Mesenteric fat pad (tissue), 1 donor: ENCODE results near the gene GNB5. TPM values are rescaled to one million over a fixed set of nuclear protein-coding genes. Genes with fewer than 3 reads are reported as not detected.
"Not testable (repeated sequence)": the region's sequence is repeated elsewhere in the genome, so short reads cannot be mapped to it uniquely, and the experiment has no call there.

Experiments used
- DNase-seq: peaks from one replicate; pipeline ENCODE4 v3.0.0-alpha.2; 2020; ENCODE audit warnings: low spot score
- total RNA-seq: library from RNA; stranded (reverse); fragmentation: NEBNext Ultra II Directional; extraction: Animal tissue kit (Norgen Biotek cat#: 25700); gene quantifications from one replicate; pipeline ENCODE4 v1.2.1, GENCODE V29; 2021
- donor health status: DM: yes; HTN: yes; CAD: no.

Gene GNB5
- total RNA-seq, 1 donor from 2014 or later, result 8.9 TPM

DNA sequence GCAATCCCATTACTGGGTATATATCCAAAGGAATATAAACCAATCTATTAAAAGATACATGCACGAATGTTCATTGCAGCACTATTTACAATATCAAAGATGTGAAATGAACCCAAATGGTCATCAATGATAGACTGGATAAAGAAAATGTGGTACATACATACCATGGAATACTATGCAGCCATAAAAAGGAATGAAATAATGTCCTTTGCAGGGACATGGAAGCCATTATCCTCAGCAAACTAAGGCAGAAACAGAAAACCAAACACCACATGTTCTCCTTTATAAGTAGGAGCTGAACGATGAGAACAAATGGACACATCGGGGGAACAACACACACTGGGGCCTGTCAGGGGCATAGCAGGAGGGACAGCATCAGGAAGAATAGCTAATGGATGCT, 21.0 kb downstream of the GNB5 start:
- DNase-seq, result not testable (repeated sequence)

DNA sequence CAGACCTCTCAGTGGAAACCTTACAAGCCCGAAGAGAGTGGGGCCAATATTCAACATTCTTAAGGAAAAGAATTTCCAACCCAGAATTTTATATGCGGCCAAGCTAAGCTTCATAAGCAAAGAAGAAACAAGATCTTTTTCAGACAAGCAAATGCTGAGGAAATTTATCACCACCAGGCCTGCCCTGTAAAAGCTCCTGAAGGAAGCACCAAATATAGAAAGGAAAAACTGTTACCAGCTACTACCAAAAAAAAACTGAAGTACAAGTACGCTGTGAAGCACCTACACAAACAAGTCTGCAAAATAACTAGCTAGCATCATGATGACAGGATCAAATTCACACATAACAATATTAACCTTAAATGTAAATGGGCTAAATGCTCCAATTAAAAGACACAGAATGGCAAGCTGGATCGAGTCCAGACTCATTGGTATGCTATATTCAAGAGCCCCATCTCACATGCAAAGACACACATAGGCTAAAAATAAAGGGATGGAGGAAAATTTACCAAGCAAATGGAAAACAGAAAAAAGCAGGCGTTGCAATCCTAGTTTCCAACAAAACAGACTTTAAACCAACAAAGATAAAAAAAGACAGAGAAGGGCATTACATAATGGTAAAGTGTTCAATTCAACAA, 25.6 kb downstream of the GNB5 start:
- DNase-seq, result not testable (repeated sequence)

DNA sequence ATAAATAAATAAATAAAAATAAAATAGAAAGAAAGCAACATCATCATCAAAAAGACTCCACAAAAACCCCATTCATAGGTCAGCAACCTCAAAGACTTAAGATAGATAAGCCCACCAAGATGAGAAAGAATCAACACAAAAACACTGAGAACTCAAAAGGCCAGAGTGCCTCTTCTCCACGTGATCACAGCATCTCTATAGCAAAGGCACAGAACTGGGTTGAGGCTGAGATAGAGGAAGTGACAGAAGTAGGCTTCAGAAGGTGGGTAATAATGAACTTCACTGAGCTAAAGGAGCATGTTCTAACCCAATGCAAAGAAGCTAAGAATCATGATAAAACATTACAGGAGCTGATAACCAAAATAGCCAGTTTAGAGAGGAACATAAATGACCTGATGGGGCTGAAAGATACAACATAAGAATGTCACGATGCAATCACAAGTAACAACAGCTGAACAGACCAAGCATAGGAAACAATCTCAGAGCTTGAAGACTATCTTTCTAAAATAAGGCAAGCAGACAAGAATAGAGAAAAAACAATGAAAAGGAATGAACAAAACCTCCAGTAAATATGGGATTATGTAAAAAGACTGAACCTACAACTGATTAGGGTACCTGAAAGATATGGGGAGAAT, 26.4 kb downstream of the GNB5 start:
- DNase-seq, result no peak

DNA sequence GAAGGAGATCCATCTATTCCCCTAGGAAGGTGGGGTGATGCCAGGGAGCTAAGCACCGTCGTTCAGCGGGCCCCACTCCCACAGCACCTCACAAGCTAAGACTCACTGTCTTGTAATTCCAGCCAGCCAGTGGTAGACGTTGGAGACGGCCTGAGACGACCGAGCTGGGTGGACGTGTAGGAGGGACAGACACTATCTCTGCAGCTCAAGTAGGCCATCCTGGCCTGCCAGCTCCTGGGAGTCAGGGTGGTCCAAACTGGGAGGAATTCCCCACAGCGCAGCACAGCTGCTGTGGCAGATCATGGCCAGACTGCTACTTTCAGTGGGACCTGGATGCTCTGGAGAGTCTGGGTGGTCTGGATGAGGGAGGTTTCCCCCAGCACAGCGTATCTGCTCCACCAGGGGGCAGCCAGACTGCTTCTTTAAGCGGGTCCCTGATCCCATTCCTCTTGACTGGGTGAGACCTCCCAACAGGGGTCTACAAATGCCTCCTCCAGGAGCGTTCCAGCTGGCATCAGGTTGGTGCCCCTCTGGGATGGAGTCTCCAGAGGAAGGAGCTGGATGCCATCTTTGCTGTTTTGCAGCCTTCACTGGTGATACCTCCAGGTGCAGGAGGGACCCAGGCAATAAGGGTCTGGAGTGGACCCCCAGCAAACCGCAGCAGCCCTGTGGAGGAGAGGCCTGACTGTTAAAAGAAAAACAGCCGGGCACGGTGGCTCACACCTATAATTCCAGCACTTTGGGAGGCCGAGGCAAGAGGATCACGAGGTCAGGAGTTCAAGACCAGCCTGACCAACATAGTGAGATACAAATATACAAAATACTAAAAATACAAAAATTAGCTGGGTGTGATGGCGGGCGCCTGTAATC, 27.6 kb downstream of the GNB5 start:
- no peak for DNase-seq

DNA sequence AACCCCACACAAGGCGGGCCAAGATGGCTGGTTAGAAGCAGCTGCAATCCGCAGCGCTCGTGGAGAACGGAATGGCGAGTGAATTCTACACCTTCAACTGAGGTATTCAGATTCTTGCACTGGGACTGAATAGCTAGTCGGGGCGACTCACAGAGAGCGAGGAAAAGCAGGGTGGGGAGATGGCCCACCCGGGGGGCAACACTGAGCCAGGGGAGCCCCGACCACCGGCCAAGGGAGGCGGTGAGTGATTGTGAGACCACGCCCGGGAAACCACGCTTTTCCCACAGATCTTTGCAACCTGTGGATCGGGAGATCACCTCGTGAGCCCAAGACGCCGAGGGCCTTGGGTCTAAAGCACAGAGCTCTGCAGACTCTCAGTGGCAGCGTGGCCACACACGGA, 28.3 kb downstream of the GNB5 start:
- no peak for DNase-seq

DNA sequence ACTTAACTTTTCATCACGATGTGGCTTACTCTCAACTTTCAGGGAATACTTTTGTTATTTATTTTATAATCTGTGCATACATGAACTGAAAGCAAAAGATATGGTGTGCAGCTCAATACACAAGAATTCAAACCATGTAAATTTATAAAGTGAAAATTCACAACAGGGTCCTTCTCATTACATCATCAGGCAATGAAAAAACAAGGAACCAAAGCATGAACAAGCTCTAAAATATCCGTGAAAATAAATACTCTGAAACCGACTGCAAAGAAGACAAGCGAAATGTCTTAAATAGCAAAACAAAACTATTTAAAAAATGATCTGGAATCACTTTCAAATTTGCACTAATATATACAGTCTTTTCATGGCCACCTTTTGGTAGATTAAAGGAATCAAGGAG, 28.9 kb downstream of the GNB5 start:
- no peak for DNase-seq

DNA sequence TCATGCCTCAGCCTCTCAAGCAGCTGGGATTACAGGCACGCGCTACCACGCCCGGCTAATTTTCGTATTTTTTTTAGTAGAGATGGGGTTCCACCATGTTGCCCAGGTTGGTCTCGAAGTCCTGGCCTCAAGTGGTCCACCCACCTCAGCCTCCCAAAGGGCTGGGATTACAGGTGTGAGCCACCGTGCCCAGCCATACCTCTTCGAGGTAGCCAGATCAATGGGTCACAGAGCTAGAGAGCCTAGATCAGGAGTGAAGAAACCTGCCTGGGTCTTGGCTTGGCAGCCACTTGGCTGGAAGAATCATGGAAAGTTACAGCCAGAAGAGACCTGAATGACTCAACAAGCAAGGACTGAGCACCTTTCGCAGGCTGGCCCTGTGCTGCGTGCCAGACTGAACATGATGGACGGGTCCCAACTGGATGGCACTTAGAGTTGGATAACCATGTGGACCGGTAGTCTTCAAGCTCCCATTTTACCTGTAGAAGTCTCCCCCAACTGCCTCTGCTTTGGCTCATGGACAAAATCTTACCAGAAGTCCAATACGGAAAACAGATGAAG, 29.7 kb downstream of the GNB5 start:
- DNase-seq, result no peak

DNA sequence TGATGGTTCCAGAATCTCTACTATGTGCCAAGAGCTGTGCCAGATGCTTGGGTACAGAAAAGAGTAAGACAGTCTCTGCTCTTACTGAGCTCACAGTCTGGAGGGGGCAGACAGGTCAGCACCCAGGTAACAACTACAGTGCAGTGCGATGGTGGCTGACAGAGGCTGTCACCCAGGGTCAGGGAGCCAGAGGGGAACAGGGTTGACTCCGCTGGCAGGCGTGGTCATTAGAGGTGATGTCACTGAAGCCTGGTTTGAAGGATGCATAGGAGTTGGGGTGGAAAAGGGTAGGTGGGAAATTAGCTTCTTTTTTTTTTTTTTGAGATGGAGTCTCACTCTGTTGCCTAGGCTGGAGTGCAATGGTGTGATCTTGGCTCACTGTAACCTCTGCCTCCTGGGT, 31.5 kb downstream of the GNB5 start:
- no peak for DNase-seq

DNA sequence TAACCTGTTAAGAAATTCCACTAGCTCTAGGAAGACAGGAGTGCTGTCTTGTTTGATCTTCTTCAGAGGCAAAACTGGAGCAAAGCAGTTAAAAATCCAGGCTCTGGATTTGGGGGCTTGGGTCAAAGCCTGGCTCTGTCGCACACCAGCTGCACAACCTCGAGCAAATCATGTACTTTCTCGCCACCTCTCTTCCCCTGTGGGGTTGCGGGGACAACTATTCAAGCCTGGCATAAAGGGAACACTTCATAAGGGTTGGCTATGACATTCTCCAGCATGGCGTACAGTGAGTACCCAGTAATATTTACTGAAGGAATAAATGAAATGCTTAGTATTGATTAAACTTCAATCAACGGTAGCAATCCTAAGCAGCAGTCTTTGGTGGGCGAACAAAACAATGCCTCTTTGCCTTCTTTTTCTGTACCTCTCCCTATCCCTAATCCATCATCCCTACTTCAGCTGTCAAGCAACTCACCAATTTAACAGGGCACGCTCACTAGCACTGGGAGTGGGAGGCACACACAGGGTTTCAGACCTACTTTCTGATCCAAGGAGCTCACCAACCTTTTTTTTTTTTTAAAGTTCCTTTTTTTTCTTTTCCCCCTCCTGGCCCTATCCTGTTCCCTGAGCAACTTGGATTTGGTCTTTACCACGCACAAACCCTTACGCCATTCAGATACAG, 33.0 kb downstream of the GNB5 start:
- DNase-seq, result no peak

DNA sequence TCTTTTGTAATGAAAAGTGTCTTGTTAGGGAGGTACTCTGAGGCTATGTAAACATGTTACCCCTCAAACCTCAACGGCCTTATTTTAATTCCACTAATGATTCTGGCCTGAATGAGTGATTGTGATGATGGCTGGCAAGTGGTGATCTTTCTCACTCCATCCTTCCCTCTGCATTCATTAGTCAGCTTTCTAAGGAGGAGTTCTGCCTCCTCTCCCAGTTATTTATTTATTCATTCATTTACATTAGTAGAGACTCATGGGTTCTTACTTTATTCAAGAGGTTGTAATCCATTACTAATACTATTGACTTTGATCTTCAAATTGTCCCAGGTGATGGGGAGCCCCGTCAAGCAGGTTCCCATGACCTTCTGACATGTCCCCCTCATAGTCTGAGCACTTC, 35.3 kb downstream of the GNB5 start:
- DNase-seq, result no peak

DNA sequence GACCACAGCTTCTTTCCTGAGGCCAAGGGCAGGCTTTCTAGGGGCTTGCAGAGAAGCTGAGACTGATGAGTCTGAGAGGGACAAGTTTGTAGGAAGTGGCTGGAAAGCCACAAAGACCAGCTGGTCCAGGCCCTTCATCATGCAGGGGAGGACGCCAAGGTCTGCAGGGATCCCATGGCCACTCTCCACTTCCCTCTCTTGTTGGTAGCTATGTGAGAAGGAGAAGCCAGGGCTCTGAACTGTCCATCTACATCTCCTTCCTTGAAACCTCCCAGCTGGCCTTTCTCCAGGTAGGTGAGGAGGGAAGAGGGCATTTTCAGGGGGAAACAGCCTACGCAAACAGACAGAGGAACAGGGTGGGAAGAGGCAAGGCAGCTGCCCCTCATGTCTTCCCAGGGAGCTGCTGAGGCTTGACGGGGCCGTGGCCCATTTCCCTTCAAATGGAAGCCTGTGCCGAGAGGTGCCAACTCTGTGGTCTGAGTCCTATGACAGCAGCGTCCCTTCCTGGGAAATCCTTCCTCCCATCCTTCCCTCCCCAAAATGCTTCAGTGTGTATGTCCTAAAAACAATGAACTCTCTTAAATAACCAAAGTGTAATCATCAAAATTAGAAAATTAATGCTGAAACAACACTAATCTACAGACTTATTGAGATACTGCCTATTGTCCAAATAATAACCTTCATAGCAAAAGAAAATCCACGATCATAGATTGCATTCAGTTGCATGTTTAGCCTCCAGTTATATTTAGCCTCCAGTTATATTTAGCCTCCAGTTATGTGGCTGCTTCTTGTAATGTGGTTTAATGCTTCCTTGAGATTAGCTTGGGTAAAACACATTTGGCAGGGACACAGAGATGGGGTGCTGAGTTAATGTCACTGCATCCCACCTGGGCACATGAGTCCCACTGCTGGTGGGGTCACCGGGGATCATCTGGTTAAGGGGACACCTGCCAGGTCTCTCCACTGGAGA, 36.0 kb downstream of the GNB5 start:
- no peak for DNase-seq

DNA sequence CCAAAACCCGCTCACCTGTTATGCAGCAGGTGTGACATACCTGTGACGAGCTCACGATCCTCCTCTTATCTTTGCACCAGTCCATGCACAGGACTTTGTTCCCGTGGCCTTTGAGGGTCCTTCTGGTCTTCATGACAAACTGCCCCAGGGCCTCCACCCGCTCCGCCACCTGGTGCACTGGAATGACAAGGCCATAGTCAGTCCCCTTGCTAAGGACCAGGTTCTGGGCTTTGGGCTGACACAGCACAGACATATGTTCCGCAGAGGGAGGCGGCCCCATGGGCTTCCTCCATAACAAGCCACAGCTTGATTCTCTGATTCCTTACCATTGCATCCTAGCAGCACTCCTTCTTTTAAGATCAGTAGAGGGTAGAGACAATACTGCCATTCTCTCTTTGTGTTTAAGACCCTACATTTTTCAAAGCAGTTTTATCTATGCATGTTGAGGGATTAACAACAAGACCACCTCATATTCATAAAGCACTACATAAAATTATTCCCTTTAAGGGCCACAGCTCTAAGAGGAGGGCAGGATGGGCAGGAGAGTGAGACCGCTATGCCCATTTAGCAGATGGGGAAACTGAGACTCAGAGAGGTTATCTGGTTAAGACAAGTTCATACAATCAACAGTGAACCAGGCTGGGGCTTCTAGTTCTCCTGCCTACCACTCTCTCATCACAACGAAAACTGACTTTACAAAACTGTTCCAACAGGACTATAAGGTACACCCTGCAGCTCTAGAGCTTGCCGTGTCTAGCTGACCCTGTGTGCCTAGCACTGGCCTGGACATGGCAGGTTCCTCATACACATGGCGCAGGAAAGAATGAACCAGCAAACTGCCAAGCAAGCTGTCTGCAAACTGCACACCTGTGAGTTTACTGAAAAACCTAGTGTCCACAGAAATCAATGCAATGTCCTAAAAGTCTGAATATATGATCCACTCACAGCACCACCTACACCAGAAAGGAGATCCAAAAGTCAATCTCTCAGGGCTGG, 37.0 kb downstream of the GNB5 start:
- no peak for DNase-seq

DNA sequence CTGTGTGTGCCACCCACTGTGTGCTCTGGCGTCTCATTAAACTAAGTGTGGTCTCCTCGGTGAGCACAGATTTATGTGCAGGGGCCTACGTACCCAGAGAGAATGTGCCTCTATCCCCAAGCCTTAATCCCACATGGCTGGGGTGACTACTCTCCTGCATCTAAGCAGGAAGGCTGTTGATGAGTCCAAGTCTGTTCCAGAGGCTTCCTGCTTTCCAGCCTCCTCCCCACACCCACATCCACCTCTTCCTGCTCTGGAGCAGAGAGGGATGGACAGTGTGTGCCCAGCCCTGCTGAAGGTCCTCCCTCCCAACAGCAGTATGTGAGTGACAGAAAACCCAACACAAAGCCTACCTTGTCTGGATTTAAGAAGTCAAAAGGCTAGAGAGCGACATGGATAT, 39.8 kb downstream of the GNB5 start:
- no peak for DNase-seq

DNA sequence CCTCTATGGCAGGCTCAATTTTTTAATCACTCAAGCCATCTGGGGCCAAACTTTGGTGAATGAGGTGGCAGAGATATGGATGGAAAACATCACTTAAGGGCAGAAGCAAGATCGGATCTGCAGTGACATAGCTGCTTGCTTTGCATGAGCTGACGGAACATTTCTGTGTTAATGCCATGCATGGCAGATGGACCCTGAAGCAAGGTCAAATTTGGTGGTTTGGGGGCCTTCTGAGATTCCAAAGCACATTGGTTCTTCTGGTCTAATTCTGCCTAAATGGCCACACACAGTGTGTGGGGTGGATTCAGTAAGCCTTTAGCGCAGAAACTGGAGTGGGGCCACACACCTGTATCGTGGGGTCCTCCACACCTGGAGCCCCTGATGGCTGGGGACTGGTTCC, 40.3 kb downstream of the GNB5 start:
- DNase-seq, result no peak

DNA sequence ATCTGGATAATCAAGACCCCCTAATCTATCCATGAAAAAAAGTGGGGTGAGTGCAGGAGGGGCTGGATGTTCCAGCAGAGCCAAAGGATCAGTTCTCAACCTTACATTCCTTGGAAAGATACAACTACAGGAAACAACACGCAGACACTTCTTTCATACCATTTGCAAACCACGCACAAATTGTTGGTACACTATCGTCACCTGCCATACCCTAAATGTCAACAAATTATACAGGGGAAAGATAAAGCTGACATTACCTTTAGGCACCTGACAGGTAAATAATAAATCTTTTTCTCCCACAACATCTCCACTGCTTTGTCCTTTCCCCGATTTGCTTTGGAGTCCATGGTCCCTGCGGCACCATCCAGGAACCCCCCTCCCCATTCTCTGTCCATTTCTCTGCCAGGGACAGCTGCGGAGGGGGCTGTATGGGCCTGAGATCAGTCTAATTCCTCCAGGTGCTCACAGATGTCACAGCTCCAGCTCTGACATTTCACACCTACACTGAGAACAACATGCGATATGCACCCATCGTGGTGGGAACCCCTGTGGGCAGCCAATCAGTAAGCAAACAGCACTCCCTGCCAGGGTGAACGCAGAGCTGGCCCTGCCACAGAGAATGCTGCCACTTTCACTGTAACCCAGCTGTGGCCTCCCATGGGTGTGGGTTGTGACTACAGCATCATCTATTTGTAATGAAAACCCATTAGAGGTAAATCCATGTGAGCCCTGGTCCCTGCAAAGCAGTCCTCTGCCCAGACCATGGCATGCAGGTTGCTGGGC, 41.0 kb downstream of the GNB5 start:
- DNase-seq, result no peak

DNA sequence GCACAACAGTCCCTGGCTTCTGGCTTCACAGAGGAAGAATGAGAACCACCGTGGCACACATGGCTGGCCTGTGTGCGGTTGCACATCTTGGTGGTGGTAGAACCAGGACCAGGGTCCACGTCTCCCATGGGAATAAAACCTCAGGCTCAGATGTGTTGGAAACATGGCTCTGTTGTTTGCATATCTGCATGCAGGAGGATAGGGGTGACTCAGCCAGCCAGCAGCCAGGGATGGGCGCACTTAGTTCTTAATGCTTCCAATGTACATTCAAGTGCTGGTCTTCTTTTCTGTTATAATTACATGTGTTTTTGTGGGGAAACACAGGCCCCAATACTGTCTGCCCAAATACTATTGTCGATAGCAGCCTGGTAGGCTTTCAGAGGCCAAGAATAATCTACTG, 42.8 kb downstream of the GNB5 start:
- no peak for DNase-seq

DNA sequence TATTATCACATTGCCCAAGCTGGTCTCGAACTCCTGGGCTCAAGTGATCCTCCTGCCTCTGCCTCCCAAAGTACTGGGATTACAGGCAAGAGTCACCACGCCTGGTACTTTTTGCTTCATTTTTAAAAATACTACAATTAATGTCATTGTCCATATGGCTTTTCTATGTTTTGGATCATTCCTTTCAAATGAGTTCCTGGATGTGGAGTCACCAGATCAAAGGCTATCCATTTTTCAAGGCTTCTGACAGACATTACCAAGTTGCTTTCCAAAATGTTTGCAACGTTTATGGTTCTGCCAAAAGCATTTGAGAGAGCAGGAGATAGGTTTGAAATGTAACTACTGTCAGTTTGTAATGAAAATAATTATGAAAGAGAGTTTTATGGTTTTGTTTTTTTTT, 44.4 kb downstream of the GNB5 start:
- no peak for DNase-seq

DNA sequence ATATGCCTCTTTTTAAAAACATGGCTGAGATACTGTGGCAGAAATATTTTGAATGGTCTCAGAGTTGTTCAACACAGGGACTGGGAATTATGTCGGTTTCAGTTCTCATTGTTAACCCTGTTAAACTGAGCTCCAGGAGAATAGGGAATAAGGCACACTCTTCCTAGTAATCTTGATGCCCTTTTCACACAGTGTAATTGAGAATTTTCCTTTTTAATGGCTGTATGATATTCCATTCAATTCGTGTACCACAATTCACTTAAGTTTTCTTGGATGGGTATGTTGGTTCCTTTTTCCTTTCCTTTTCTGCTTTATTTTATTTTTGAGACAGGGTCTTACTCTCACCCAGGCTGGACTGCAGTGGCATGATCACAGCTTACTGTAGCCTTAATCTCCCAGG, 44.9 kb downstream of the GNB5 start:
- no peak for DNase-seq
